HCT116 (cell line): ENCODE data around the gene PRSS33. TPM values are rescaled to one million over a fixed set of nuclear protein-coding genes. Genes with fewer than 3 reads are reported as not detected.

Source experiments
- ATAC-seq: fragments of 200-7000 bp; cut with Tn5 transposase; 2 replicates; pipeline ENCODE4 v1.9.1; 2020; ENCODE audit warnings: mild to moderate bottlenecking, moderate library complexity
- BruUV-seq: library from RNA; stranded (reverse); fragments of 400-500 nt; replicated peaks from 2 replicates; lab custom pipeline; 2021; lab: Mats Ljungman, UMichigan
- CTCF ChIA-PET: fragments of 300-600 bp; sonication (Branson Sonifier 250); formaldehyde crosslinking; loops from one replicate; lab custom pipeline; 2021; ENCODE audit warnings: antibody characterized with exemption; lab: Charles Lee
- POLR2A ChIA-PET: fragments of 300-600, 350-600 bp; sonication (Branson Sonifier 250); formaldehyde crosslinking; loops from one replicate; lab custom pipeline; 2021; ENCODE audit warnings: antibody characterized with exemption; lab: Charles Lee
- RAD21 ChIA-PET, 2 experiments: fragments of 300-600 bp; sonication (Branson Sonifier 250); formaldehyde crosslinking; loops; one replicate each; lab custom pipeline; 2023; ENCODE audit warnings: low total read pairs in 2 of 2; ENCODE audit not compliant: uncharacterized antibody in 2 of 2, unreplicated experiment in 2 of 2, low non-redundant PET in 1 of 2; lab: Charles Lee
- DNase-seq: peaks from one replicate; pipeline ENCODE4 v3.0.0-alpha.2; 2010; ENCODE audit warnings: low read depth, low spot score
- H2AFZ ChIP-seq: fragments of 200-600 bp; shearing (Covaris generic), sonication (generic); 2 replicates; pipeline ENCODE4 v1.6.1; 2017; ENCODE audit warnings: low read depth, mixed run types, mixed read lengths, antibody characterized with exemption, low read length; ENCODE audit not compliant: poor library complexity, severe bottlenecking
- H3K27ac ChIP-seq: 2 replicates; pipeline ENCODE4 v1.5.1; 2012; ENCODE audit warnings: low read depth, low read length
- H3K27me3 ChIP-seq: fragments of 200-600 bp; sonication (generic); 2 replicates; pipeline ENCODE4 v1.6.1; 2016; ENCODE audit warnings: mixed run types, low read length, mixed read lengths; ENCODE audit not compliant: insufficient read depth
- H3K36me3 ChIP-seq, 2 experiments: fragments of 200-500 bp in 1 of 2; fragments of 200-600 bp in 1 of 2; sonication (Bioruptor generic) in 1 of 2; sonication (generic) in 1 of 2; 2 replicates each; pipeline versions ENCODE4 v1.5.1 to v1.6.1; 2014 to 2016; ENCODE audit warnings: low read length in 2 of 2, inconsistent platforms in 1 of 2, mixed read lengths in 1 of 2, mixed run types in 1 of 2; ENCODE audit not compliant: insufficient read depth in 2 of 2, control insufficient read depth in 1 of 2
- H3K4me1 ChIP-seq, 2 experiments: fragments of 200-600 bp in 1 of 2; sonication (generic) in 1 of 2; 2 replicates each; pipeline versions ENCODE4 v1.5.1 to v1.6.1; 2012 to 2017; ENCODE audit warnings: low read length in 2 of 2, inconsistent platforms in 1 of 2, mild to moderate bottlenecking in 1 of 2, mixed read lengths in 1 of 2, mixed run types in 1 of 2, moderate library complexity in 1 of 2; ENCODE audit not compliant: insufficient read depth in 2 of 2, control insufficient read depth in 1 of 2
- H3K4me2 ChIP-seq: fragments of 200-600 bp; sonication (generic); 2 replicates; pipeline ENCODE4 v1.6.1; 2017; ENCODE audit warnings: mixed run types, low read length, mixed read lengths
- H3K4me3 ChIP-seq, 2 experiments: fragments of 200-600 bp in 1 of 2; sonication (generic) in 1 of 2; replicated peaks in 1 of 2; 2 replicates each; pipeline ENCODE4 v1.5.1; 2011 to 2016; ENCODE audit warnings: low read length in 2 of 2, control low read depth in 1 of 2, low read depth in 1 of 2, mild to moderate bottlenecking in 1 of 2, mixed read lengths in 1 of 2, mixed run types in 1 of 2
- H3K79me2 ChIP-seq: fragments of 200-600 bp; sonication (generic); 2 replicates; pipeline ENCODE4 v1.6.1; 2017; ENCODE audit warnings: mild to moderate bottlenecking, mixed run types, low read length, moderate library complexity, mixed read lengths; ENCODE audit not compliant: insufficient read depth
- H3K9ac ChIP-seq: fragments of 200-600 bp; sonication (generic); 2 replicates; pipeline ENCODE4 v1.6.1; 2016; ENCODE audit warnings: low read length, mixed read lengths
- H3K9me2 ChIP-seq: fragments of 200-600 bp; sonication (generic), shearing (Covaris generic); 2 replicates; pipeline ENCODE4 v1.6.1; 2017; ENCODE audit warnings: mixed run types, mild to moderate bottlenecking, moderate library complexity; ENCODE audit not compliant: insufficient read depth
- H3K9me3 ChIP-seq, 2 experiments: fragments of 200-500 bp in 1 of 2; fragments of 200-600 bp in 1 of 2; sonication (Bioruptor generic) in 1 of 2; sonication (generic) in 1 of 2; 2 replicates each; pipeline ENCODE4 v1.6.1; 2014 to 2017; ENCODE audit warnings: low read length in 2 of 2, mixed read lengths in 2 of 2, inconsistent platforms in 1 of 2, low read depth in 1 of 2, mild to moderate bottlenecking in 1 of 2, mixed run types in 1 of 2, moderate library complexity in 1 of 2; ENCODE audit not compliant: control insufficient read depth in 1 of 2, insufficient read depth in 1 of 2
- H4K20me1 ChIP-seq: fragments of 200-600 bp; sonication (generic), shearing (Covaris generic); 2 replicates; pipeline ENCODE4 v1.6.1; 2017; ENCODE audit warnings: mixed run types, mild to moderate bottlenecking, moderate library complexity; ENCODE audit not compliant: insufficient read depth
- ATF3 ChIP-seq: IDR thresholded peaks from 2 replicates; pipeline ENCODE4 v1.6.1; 2012
- CBX3 ChIP-seq: IDR thresholded peaks from 2 replicates; pipeline ENCODE4 v1.6.1; 2012; ENCODE audit warnings: low read depth
- CEBPB ChIP-seq: IDR thresholded peaks from 2 replicates; pipeline ENCODE4 v1.6.1; 2012; ENCODE audit warnings: low read depth
- CTCF ChIP-seq, 3 experiments: fragments of 200-600 bp in 1 of 3; sonication (generic) in 1 of 3; IDR thresholded peaks in 2 of 3; conservative IDR thresholded peaks in 1 of 3; 2 replicates each; pipeline ENCODE4 v1.5.1; 2012 to 2017; ENCODE audit warnings: low read depth in 2 of 3, low read length in 2 of 3, antibody characterized with exemption in 1 of 3, borderline replicate concordance in 1 of 3, control low read depth in 1 of 3, mild to moderate bottlenecking in 1 of 3, mixed read lengths in 1 of 3, mixed run types in 1 of 3, moderate library complexity in 1 of 3; ENCODE audit not compliant: insufficient read depth in 1 of 3
- ELF1 ChIP-seq: IDR thresholded peaks from 2 replicates; pipeline ENCODE4 v1.6.1; 2012; ENCODE audit warnings: low read depth, borderline replicate concordance
- EZH2 ChIP-seq: fragments of 200-600 bp; sonication (generic); IDR thresholded peaks from 2 replicates; pipeline ENCODE4 v1.6.1; 2017; ENCODE audit warnings: antibody characterized with exemption, mixed run types
- EZH2phosphoT487 ChIP-seq: fragments of 200-600 bp; IDR thresholded peaks from 2 replicates; pipeline ENCODE4 v1.6.1; 2018; ENCODE audit warnings: antibody characterized with exemption, borderline replicate concordance
- FOSL1 ChIP-seq: IDR thresholded peaks from 2 replicates; pipeline ENCODE4 v1.6.1; 2012; ENCODE audit warnings: low read depth
- JUND ChIP-seq: IDR thresholded peaks from 2 replicates; pipeline ENCODE4 v1.6.1; 2012
- MAX ChIP-seq: IDR thresholded peaks from 2 replicates; pipeline ENCODE4 v1.6.1; 2012
- POLR2A ChIP-seq: IDR thresholded peaks from 2 replicates; pipeline ENCODE4 v1.7.0; 2011; ENCODE audit warnings: borderline replicate concordance; ENCODE audit not compliant: insufficient read depth, insufficient read length; ENCODE audit errors: extremely low read depth
- POLR2AphosphoS5 ChIP-seq: IDR thresholded peaks from 2 replicates; pipeline ENCODE4 v1.6.1; 2011; ENCODE audit warnings: mild to moderate bottlenecking, low read depth, low read length, moderate library complexity
- SP1 ChIP-seq: IDR thresholded peaks from 2 replicates; pipeline ENCODE4 v1.6.1; 2012; ENCODE audit warnings: low read depth
- SRF ChIP-seq: IDR thresholded peaks from 2 replicates; pipeline ENCODE4 v1.6.1; 2012; ENCODE audit warnings: low read depth
- TCF7L2 ChIP-seq: IDR thresholded peaks from 2 replicates; pipeline ENCODE4 v1.7.0; 2011; ENCODE audit warnings: borderline replicate concordance, inconsistent platforms; ENCODE audit not compliant: insufficient read depth, insufficient read length; ENCODE audit errors: extremely low read depth
- YY1 ChIP-seq: IDR thresholded peaks from 2 replicates; pipeline ENCODE4 v1.6.1; 2011; ENCODE audit warnings: low read length, low read depth, moderate library complexity, mild to moderate bottlenecking; ENCODE audit not compliant: insufficient replicate concordance; ENCODE audit errors: extremely low read depth
- ZFX ChIP-seq: fragments of 450-650 bp; IDR thresholded peaks from 2 replicates; pipeline ENCODE4 v1.6.1; 2017
- ZNF274 ChIP-seq: fragments of 200-500 bp; sonication (Bioruptor generic); IDR thresholded peaks from 2 replicates; pipeline ENCODE4 v1.6.1; 2014; ENCODE audit warnings: mild to moderate bottlenecking, low read depth, low read length, inconsistent platforms
- intact Hi-C: fragments of 100-400 bp; cut with micrococcal nuclease; formaldehyde crosslinking; loops from 2 replicates; pipeline ENCODE4 v1.10.0; 2022
- total RNA-seq: library from RNA; stranded (reverse); gene quantifications from one replicate; pipeline ENCODE4 v1.2.1, GENCODE V29; 2021; ENCODE audit not compliant: unreplicated experiment

The PRSS33 gene
- total RNA-seq, 1 experiment from 2014 or later, result not detected

GRCh38 chr16:2776500-2777139 lies 10.7 kb downstream of the PRSS33 start (continued):
- TF ChIP-seq CTCF (IDR thresholded peaks at IDR 0.05 in 2 of 3, conservative IDR thresholded peaks at IDR 0.05 in 1 of 3; ENCODE audit: borderline replicate concordance in 1 of 3, insufficient read depth in 1 of 3, low read depth in 2 of 3, low read length in 2 of 3), result no peak
- no peak for TF ChIP-seq JUND
- no peak for TF ChIP-seq ATF3
- TF ChIP-seq TCF7L2, result no peak
- TF ChIP-seq, all 23 proteins: peak for 0

GRCh38 chr16:2775765-2776499 lies 11.4 kb downstream of the PRSS33 start:
- no peaks in the 10 kb centered on the region for H3K9me2 ChIP-seq
- RAD21 ChIA-PET, result no interaction called here
- no peak for TF ChIP-seq MAX
- no peak for TF ChIP-seq FOSL1
- TF ChIP-seq ZFX, result no peak
- no peak for TF ChIP-seq ELF1
- TF ChIP-seq EZH2phosphoT487, result no peak
- TF ChIP-seq EZH2, result no peak
- no peak for TF ChIP-seq SRF
- TF ChIP-seq ATF3, result no peak
- no peak for TF ChIP-seq SP1
- no peak for TF ChIP-seq YY1
- TF ChIP-seq CEBPB, result no peak
- TF ChIP-seq POLR2A, result no peak
- no peak for TF ChIP-seq CBX3
- TF ChIP-seq POLR2AphosphoS5, result no peak
- no peak for TF ChIP-seq TCF7L2
- no peak for TF ChIP-seq ZNF274

More at GRCh38 chr16:2775765-2776499, 11.4 kb downstream of the PRSS33 start:
- Histone ChIP-seq H3K27me3 (no peaks in the 10 kb centered on the region), H3K9me3 (no peaks in the 10 kb centered on the region), H4K20me1 (no peaks in the 10 kb centered on the region), H3K4me2 (peak overlapping the region; percentile 78), H3K36me3 (peaks cover 11 to 30% of the 10 kb centered on the region in 2 experiments), H3K4me3 (peak overlapping the region; percentile 89 to 91), H3K4me1 (peaks cover 11 to 36% of the 10 kb centered on the region in 2 experiments), H3K79me2 (peaks cover 64% of the 10 kb centered on the region), H3K9ac (peak overlapping the region; percentile 91), H3K27ac (peak overlapping the region; percentile 100), H2AFZ (no peak overlapping the region)
- TSS peak; percentile 50 for BruUV-seq
- ChIA-PET CTCF (no interaction called here), POLR2A (no interaction called here)
- ATAC-seq, result no peak
- no peak for DNase-seq
- intact Hi-C loops, result no loop called here
